ENCODE data around the gene BRD3OS.

DNA sequence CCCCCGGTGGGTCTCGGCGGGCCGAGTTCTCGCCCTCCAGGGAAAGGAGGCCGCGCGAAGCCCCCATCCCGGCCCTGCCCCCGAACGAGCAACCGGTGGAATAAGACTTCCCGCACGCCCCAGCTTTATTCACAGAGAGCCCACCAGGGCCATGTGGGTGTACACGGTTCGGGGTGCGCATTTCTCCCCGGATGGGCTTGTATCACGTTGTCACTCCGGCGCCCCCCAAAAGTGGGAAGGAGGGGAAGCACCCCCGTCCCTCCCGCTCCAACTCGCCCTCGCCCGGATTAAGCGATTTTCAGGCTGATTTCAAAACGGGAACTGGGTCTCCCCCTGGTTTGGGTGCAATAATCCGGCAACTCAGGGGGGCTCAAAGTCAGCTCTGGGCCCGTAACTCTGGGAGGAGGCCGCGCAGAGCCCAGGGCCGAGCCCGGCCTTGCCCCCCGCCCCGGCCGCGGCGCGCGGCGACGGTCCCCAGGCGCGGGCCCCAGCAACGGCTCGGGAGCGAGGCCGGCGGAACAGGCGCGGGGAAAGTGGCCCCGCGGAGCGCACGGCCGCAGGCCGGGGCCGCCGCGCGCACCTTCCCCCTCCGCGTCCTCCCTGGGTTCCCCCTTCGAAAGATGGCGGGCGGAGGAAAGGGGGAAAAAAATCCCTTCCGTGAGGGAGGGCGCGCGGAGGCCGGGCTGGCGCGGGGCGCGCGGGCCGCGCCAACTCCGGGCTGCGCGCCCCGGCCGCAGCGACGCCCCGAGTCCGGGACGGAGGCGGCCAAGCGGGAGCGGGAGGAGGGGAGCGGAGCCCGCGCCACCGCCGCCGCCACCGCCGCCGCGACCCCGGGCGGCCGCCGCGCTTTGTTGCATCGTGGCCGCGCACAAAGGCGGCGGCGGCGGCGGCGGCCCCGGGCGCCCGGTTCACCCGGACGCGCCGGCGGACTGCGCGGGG lies 41.9 kb downstream of the BRD3OS start:
- TF ChIP-seq POLR2AphosphoS5 (IDR thresholded peaks at IDR 0.05), result no peak
- no peak for TF ChIP-seq CTCF (IDR thresholded peaks at IDR 0.05)

All from breast epithelium (tissue), 3 donors.